ENCODE measurements around the gene PARP3. TPM values are rescaled to one million over a fixed set of nuclear protein-coding genes. Genes with fewer than 3 reads are reported as not detected.

Gene PARP3
- total RNA-seq, 6 experiments from 2014 or later: 13.7 to 20.1 (median 17.1) TPM

DNA sequence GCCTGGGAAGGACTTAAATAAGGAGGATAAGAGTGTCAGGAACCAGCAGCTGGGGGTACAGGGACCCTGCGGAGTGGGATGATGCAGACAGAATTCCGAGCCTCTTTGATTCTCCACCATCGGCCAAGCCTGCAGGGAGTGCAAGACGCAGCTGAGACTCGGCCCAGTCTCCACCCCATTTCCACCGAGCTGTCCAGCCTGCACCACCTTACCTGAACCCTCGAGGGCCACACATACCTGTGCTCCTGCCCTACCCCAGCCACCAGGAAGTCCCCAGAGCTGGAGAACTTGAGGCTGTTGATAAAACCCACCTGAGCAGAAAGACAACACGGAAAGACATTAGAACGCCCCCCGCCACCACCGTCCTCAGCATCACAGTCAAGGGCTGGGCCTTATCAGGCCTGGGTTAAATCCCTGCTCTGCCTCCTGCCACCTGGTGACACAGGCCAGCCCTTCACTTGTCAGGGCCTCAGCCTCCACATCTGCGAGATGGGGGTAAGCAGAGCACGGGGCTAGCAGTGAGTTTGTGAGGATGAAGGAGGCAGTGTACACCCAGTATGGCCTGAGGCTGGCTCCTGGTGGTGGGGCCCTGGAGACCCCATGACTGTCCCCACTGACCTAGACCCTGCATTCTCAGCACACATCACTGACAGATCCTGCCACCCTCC lies 8.6 kb upstream of the PARP3 start:
- Mint-ChIP-seq H3K9me3 (no peaks in the 10 kb centered on the region), H3K4me3 (no peak overlapping the region), H3K4me1 (ENCODE audit: low read depth) (no peaks in the 10 kb centered on the region), H3K27me3 (ENCODE audit: insufficient read depth) (no peaks in the 10 kb centered on the region; the same call in none of the 2 replicates), H3K27ac (no peak overlapping the region), H3K36me3 (ENCODE audit: low read depth) (peaks cover 25% of the 10 kb centered on the region; the same call in 1 of the 2 replicates)
- TF ChIP-seq, protein P1, sequence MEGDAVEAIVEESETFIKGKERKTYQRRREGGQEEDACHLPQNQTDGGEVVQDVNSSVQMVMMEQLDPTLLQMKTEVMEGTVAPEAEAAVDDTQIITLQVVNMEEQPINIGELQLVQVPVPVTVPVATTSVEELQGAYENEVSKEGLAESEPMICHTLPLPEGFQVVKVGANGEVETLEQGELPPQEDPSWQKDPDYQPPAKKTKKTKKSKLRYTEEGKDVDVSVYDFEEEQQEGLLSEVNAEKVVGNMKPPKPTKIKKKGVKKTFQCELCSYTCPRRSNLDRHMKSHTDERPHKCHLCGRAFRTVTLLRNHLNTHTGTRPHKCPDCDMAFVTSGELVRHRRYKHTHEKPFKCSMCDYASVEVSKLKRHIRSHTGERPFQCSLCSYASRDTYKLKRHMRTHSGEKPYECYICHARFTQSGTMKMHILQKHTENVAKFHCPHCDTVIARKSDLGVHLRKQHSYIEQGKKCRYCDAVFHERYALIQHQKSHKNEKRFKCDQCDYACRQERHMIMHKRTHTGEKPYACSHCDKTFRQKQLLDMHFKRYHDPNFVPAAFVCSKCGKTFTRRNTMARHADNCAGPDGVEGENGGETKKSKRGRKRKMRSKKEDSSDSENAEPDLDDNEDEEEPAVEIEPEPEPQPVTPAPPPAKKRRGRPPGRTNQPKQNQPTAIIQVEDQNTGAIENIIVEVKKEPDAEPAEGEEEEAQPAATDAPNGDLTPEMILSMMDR (IDR thresholded peaks at IDR 0.05): no peak
- no peak for DNase-seq

DNA sequence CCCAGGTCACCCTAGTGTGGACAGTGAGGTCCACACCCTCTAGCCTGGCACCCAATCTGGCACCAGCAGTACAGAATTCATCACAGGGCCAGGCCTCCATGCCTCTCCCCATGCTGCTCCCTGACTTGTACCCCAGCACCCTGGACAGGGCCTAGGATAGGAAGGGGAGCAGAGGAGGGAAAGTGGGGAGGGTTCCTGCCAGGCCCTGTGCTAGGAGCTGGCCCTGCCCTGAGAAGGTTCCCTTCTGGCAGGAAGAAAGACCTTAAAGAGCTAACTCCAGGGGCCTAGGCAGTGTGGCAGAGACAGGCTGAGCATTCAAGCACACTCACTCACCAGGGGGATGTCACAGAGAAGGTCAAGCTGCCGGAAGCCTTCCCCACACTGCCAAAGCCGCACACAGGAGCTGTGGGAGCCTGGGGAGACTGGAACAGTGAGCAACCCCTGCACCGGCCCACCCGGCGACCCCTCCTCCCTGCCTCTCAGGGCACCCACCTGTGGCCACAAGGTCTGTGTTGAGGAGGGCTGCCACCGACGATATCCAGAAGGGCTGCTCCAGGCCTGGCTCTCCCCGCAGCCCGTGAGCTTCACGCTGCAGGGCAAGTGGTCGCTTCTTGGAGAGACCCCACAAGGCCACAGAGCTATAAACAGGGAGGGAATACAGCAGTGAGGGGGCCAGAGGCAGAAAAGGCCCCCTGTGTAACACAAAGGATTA lies 7.9 kb upstream of the PARP3 start:
- DNase-seq: no peak
- Mint-ChIP-seq H3K4me3 (no peak overlapping the region), H3K27me3 (ENCODE audit: insufficient read depth) (no peaks in the 10 kb centered on the region; the same call in none of the 2 replicates), H3K36me3 (ENCODE audit: low read depth) (peaks cover 28% of the 10 kb centered on the region), H3K9me3 (no peaks in the 10 kb centered on the region), H3K4me1 (ENCODE audit: low read depth) (peaks cover 3% of the 10 kb centered on the region), H3K27ac (no peak overlapping the region)
- TF ChIP-seq, protein P1 (IDR thresholded peaks at IDR 0.05): no peak

DNA sequence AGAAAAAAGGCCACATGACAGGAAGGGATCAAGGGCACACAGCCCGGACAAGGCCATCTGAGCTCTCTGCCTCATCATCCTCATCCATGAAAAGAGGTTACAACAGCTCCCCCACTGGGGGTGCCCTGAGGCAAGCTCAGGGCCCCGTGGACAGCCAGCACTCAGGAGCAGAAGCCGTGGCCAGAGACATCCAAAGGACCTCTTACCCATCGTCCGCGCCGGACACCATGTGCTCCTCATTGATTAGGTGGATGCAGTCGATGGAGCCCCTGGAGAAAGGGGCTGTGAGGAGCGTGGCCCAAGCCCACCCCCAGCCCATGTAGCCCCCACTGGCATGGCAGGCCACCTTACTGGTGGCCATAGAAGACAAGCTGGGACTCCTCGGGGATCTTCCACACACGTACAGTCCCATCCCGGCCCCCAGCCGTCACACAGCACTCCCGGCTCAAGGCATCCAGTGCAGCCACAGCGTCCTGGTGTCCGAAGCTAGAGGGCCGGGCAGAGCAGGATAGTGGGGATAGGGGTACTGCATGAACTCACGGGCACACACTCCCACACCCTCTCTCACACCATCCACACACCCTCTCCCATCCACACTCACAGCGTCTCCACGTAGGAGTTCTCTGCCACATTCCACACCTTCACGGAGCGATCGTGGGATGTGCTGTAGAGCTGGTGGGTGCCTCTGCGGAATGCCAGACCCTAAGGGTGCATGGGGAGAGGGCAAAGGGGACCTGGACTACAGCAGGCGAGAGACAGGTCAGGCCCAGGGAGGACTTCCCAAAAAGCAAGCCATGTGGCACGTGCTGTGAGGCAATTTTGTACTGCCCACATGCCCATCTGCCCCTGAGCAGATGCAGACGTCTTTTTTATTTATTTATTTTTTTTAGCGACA lies 6.9 kb upstream of the PARP3 start:
- no peak overlapping the region for H3K4me3 Mint-ChIP-seq
- DNase-seq: no peak

DNA sequence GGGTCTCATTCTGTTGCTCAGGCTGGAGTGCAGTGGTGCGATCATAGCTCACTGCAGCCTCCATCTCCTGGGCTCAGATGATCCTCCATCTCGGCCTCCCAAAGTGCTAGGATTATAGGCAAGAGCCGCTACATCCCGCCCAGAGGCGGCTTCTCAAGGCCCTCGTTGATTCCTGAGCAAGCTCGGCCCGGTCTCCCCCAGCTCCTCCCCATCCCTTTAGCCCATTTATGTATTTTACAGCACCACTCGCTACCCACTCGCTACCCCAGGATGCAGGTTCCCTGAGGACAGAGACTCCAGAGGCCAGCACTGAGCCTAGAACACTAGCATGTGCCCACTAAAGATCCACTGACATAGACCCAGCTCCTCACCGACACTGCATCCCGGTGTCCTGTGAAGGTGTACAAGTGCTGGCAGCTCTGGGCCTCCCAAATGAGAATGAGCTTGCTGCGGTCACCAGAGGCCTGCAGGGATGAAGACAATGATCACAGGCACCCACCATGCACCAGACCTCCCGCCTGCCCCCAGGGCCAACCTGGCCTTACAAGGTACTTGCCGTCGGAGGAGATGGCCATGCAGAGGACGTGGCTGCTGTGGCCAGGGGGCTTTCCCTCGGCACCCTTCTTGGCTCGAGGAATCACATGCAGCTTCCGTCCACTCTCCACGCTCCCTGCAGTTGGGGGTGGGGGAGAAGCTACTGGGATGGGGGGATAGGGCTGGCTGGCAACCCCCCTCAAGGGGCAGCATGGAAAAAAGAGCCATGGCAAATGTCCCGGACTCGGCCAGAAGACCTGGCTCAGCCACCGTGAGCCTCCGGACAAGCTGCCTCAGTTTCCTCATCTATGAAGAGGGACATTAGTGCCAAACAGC lies 6.0 kb upstream of the PARP3 start:
- no peaks in the 10 kb centered on the region for H3K9me3 Mint-ChIP-seq
- H3K27me3 Mint-ChIP-seq (ENCODE audit: insufficient read depth): no peaks in the 10 kb centered on the region; the same call in none of the 2 replicates
- no peak overlapping the region for H3K4me3 Mint-ChIP-seq
- peaks cover 22% of the 10 kb centered on the region for H3K4me1 Mint-ChIP-seq (ENCODE audit: low read depth)
- H3K36me3 Mint-ChIP-seq (ENCODE audit: low read depth): peaks cover 24% of the 10 kb centered on the region
- TF ChIP-seq, protein P1 (IDR thresholded peaks at IDR 0.05): no peak
- no peak for DNase-seq
- no peak overlapping the region for H3K27ac Mint-ChIP-seq

More for the DNA sequence above, 6.9 kb upstream of the PARP3 start:
- no peaks in the 10 kb centered on the region; the same call in none of the 2 replicates for H3K27me3 Mint-ChIP-seq (ENCODE audit: insufficient read depth)
- no peak overlapping the region for H3K27ac Mint-ChIP-seq
- no peaks in the 10 kb centered on the region for H3K9me3 Mint-ChIP-seq
- TF ChIP-seq, protein P1 (IDR thresholded peaks at IDR 0.05): no peak
- peaks cover 13% of the 10 kb centered on the region for H3K4me1 Mint-ChIP-seq (ENCODE audit: low read depth)
- peaks cover 30% of the 10 kb centered on the region for H3K36me3 Mint-ChIP-seq (ENCODE audit: low read depth)
